PC-3 (cell line): ENCODE measurements around the gene AVL9.

Experiments used
- EZH2 ChIP-seq: fragments of 300-600 bp; sonication (generic); IDR thresholded peaks from one replicate; pipeline ENCODE4 v1.6.1; 2017; ENCODE audit warnings: antibody characterized with exemption, mild to moderate bottlenecking, low read length; ENCODE audit not compliant: unreplicated experiment
- EZH2phosphoT487 ChIP-seq: fragments of 300-600 bp; sonication (generic); IDR thresholded peaks from 2 replicates; pipeline ENCODE4 v1.6.1; 2018; ENCODE audit warnings: mild to moderate bottlenecking, antibody characterized with exemption, low read length, borderline replicate concordance

- TF ChIP-seq EZH2 (no peak), EZH2phosphoT487 (no peak)
These were observed 6.2 kb downstream of the AVL9 start for GRCh38 chr7:32501522-32501921.
